OCI-LY7 (cell line): ENCODE data around the gene ALK.

Experiments used
- CTCF ChIP-seq: fragments of 200-600 bp; sonication (generic); conservative IDR thresholded peaks from 2 replicates; pipeline ENCODE4 v1.5.1; 2014; ENCODE audit warnings: mild to moderate bottlenecking, antibody characterized with exemption, low read length, moderate library complexity, mixed read lengths
- EZH2phosphoT487 ChIP-seq: fragments of 200-600 bp; sonication (generic); IDR thresholded peaks from 2 replicates; pipeline ENCODE4 v1.6.1; 2018; ENCODE audit warnings: low read depth, borderline replicate concordance, mild to moderate bottlenecking, mixed run types, antibody characterized with exemption, low read length, moderate library complexity, mixed read lengths

GRCh38 chr2:29218550-29219125 is 702.7 kb downstream of the ALK start:
- TF ChIP-seq CTCF (no peak), EZH2phosphoT487 (no peak)
